OCI-LY1 (cell line): ENCODE measurements around the gene FNIP1.

Source experiments
- H2AFZ ChIP-seq: fragments of 200-600 bp; sonication (generic), shearing (Covaris generic); 2 replicates; pipeline ENCODE4 v1.6.0; 2014; ENCODE audit warnings: antibody characterized with exemption, mild to moderate bottlenecking, low read length
- H3F3A ChIP-seq: fragments of 200-600 bp; sonication (generic), shearing (Covaris generic); 2 replicates; pipeline ENCODE4 v1.6.0; 2014; ENCODE audit warnings: mild to moderate bottlenecking, antibody characterized with exemption, low read length, moderate library complexity; ENCODE audit not compliant: insufficient read depth
- H3K27ac ChIP-seq: fragments of 200-600 bp; sonication (generic); 2 replicates; pipeline ENCODE4 v1.5.1; 2014; ENCODE audit warnings: low read length, mixed run types, mild to moderate bottlenecking, low read depth; ENCODE audit not compliant: poor library complexity, severe bottlenecking
- H3K27me3 ChIP-seq: fragments of 200-600 bp; sonication (generic); 2 replicates; pipeline ENCODE4 v1.6.0; 2014; ENCODE audit warnings: antibody characterized with exemption, mild to moderate bottlenecking, low read length, moderate library complexity; ENCODE audit not compliant: insufficient read depth
- H3K36me3 ChIP-seq: fragments of 200-600 bp; sonication (generic); 2 replicates; pipeline ENCODE4 v1.6.1; 2014; ENCODE audit warnings: mild to moderate bottlenecking, antibody characterized with exemption, low read length, moderate library complexity, mixed read lengths; ENCODE audit not compliant: insufficient read depth
- H3K4me1 ChIP-seq: fragments of 200-600 bp; sonication (generic); 2 replicates; pipeline ENCODE4 v1.5.1; 2014; ENCODE audit warnings: mild to moderate bottlenecking, low read length, moderate library complexity; ENCODE audit not compliant: insufficient read depth, severe bottlenecking
- H3K4me2 ChIP-seq: fragments of 200-600 bp; sonication (generic), shearing (Covaris generic); 2 replicates; pipeline ENCODE4 v1.6.1; 2014; ENCODE audit warnings: low read length
- H3K4me3 ChIP-seq: fragments of 200-600 bp; sonication (generic); 2 replicates; pipeline ENCODE4 v1.5.1; 2014; ENCODE audit warnings: low read length, low read depth, mild to moderate bottlenecking, mixed read lengths; ENCODE audit not compliant: poor library complexity, severe bottlenecking
- H3K79me2 ChIP-seq: fragments of 200-600 bp; shearing (Covaris generic); 2 replicates; pipeline ENCODE4 v1.6.1; 2016; ENCODE audit warnings: mixed run types, low read length, mixed read lengths; ENCODE audit not compliant: insufficient read depth
- H3K9ac ChIP-seq: fragments of 200-600 bp; sonication (generic), shearing (Covaris generic); 2 replicates; pipeline ENCODE4 v1.6.1; 2014; ENCODE audit warnings: mild to moderate bottlenecking, low read length, mixed read lengths
- H3K9me2 ChIP-seq: fragments of 200-600 bp; sonication (generic), shearing (Covaris generic); 2 replicates; pipeline ENCODE4 v1.6.1; 2014; ENCODE audit warnings: low read depth, mild to moderate bottlenecking, low read length, mixed read lengths
- H3K9me3 ChIP-seq: fragments of 200-600 bp; shearing (Covaris generic); 2 replicates; pipeline ENCODE4 v1.6.1; 2014; ENCODE audit warnings: low read length, mixed read lengths
- H4K20me1 ChIP-seq: fragments of 200-600 bp; sonication (generic), shearing (Covaris generic); 2 replicates; pipeline ENCODE4 v1.6.0; 2016; ENCODE audit warnings: mild to moderate bottlenecking, low read length; ENCODE audit not compliant: insufficient read depth
- EZH2 ChIP-seq: fragments of 200-600 bp; sonication (generic), shearing (Covaris generic); IDR thresholded peaks from 2 replicates; pipeline ENCODE4 v1.8.0; 2017; ENCODE audit warnings: borderline replicate concordance, mixed run types, mild to moderate bottlenecking, antibody characterized with exemption, low read length, moderate library complexity, mixed read lengths
- TF ChIP-seq, protein P1 (sequence below): fragments of 200-600 bp; sonication (generic), shearing (Covaris generic); IDR thresholded peaks from 2 replicates; pipeline ENCODE4 v1.5.1; 2017; ENCODE audit warnings: mild to moderate bottlenecking, antibody characterized with exemption, low read length, moderate library complexity, mixed read lengths

The FNIP1 gene

GRCh38 chr5:131818001-131818724, 21.3 kb upstream of the FNIP1 start:
- no peaks in the 10 kb centered on the region for H3K79me2 ChIP-seq
- no peak overlapping the region for H2AFZ ChIP-seq
- no peaks in the 10 kb centered on the region for H3K4me1 ChIP-seq
- H3F3A ChIP-seq: no peaks in the 10 kb centered on the region
- TF ChIP-seq, protein P1, sequence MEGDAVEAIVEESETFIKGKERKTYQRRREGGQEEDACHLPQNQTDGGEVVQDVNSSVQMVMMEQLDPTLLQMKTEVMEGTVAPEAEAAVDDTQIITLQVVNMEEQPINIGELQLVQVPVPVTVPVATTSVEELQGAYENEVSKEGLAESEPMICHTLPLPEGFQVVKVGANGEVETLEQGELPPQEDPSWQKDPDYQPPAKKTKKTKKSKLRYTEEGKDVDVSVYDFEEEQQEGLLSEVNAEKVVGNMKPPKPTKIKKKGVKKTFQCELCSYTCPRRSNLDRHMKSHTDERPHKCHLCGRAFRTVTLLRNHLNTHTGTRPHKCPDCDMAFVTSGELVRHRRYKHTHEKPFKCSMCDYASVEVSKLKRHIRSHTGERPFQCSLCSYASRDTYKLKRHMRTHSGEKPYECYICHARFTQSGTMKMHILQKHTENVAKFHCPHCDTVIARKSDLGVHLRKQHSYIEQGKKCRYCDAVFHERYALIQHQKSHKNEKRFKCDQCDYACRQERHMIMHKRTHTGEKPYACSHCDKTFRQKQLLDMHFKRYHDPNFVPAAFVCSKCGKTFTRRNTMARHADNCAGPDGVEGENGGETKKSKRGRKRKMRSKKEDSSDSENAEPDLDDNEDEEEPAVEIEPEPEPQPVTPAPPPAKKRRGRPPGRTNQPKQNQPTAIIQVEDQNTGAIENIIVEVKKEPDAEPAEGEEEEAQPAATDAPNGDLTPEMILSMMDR: no peak
- TF ChIP-seq EZH2: no peak
- H4K20me1 ChIP-seq: no peaks in the 10 kb centered on the region
- no peaks in the 10 kb centered on the region for H3K9me3 ChIP-seq
- H3K9me2 ChIP-seq: no peaks in the 10 kb centered on the region
- H3K27me3 ChIP-seq: no peaks in the 10 kb centered on the region
- H3K27ac ChIP-seq: no peak overlapping the region
- H3K36me3 ChIP-seq: no peaks in the 10 kb centered on the region
- H3K4me2 ChIP-seq: no peak overlapping the region
- no peak overlapping the region for H3K4me3 ChIP-seq
- no peak overlapping the region for H3K9ac ChIP-seq

DNA sequence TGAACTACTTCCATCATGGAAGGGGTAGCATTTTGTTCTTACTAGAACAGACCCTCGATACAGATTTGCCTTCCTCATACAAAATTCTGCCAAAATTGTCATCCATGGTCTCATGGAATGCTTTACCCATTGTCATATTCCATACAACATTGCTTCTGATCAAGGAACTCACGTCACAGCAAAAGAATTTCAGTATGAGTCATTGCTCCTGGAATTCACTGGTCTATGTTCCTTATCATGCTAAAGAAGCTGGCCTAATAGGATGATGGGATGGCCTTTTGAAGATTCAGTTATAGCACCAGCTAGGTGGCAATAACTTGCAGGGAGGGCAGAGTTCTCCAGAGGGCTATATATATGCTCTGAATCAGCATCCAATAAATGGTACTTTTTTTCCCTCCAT, 18.2 kb upstream of the FNIP1 start:
- no peak overlapping the region for H3K9ac ChIP-seq
- H3F3A ChIP-seq: no peaks in the 10 kb centered on the region
- no peaks in the 10 kb centered on the region for H4K20me1 ChIP-seq
- H3K4me1 ChIP-seq: no peaks in the 10 kb centered on the region
- no peaks in the 10 kb centered on the region for H3K79me2 ChIP-seq
- H3K27ac ChIP-seq: no peak overlapping the region
- no peaks in the 10 kb centered on the region for H3K9me2 ChIP-seq
- H2AFZ ChIP-seq: no peak overlapping the region
- no peaks in the 10 kb centered on the region for H3K9me3 ChIP-seq
- no peaks in the 10 kb centered on the region for H3K27me3 ChIP-seq
- TF ChIP-seq, protein P1: no peak
- H3K36me3 ChIP-seq: no peaks in the 10 kb centered on the region
- H3K4me2 ChIP-seq: no peak overlapping the region
- no peak overlapping the region for H3K4me3 ChIP-seq

- Histone ChIP-seq H3K9me3 (no peaks in the 10 kb centered on the region), H4K20me1 (no peaks in the 10 kb centered on the region), H2AFZ (no peak overlapping the region), H3K9ac (no peak overlapping the region), H3K27ac (no peak overlapping the region), H3K36me3 (no peaks in the 10 kb centered on the region), H3K27me3 (no peaks in the 10 kb centered on the region; the same call in 1 of the 2 replicates), H3K4me2 (no peak overlapping the region), H3K4me3 (no peak overlapping the region), H3K4me1 (no peaks in the 10 kb centered on the region), H3K9me2 (no peaks in the 10 kb centered on the region), H3F3A (no peaks in the 10 kb centered on the region), H3K79me2 (no peaks in the 10 kb centered on the region)
- TF ChIP-seq, protein P1: no peak
- TF ChIP-seq EZH2: no peak
These were observed 15.7 kb upstream of the FNIP1 start for GRCh38 chr5:131812371-131813160.
